Natural killer cell treated with Interleukin-12 subunit alpha and Interleukin-12 subunit beta and Interleukin-15 and Interleukin-18, amount 100 ng/mL, for 72 hours (primary cell): ENCODE data around the gene CLEC16A. TPM values are rescaled to one million over a fixed set of nuclear protein-coding genes. Genes with fewer than 3 reads are reported as not detected.

Experiments used
- ATAC-seq, 2 donors: fragments of 150-1000 bp; cut with Tn5 transposase in 1 of 2; sonication (Bioruptor Pico), chemical (Tn5 transposase) in 1 of 2; 2 replicates each; pipeline ENCODE4 v1.10.0; 2021
- DNase-seq: peaks from one replicate; pipeline ENCODE4 v3.0.0; 2022; ENCODE audit warnings: low spot score
- H3K27ac Mint-ChIP-seq, 2 donors: 1 replicate in 1 of 2; 2 replicates in 1 of 2; pipeline ENCODE4 v1.8.0; 2022; ENCODE audit warnings: mixed read lengths in 2 of 2, mild to moderate bottlenecking in 1 of 2, moderate library complexity in 1 of 2
- H3K27me3 Mint-ChIP-seq, 2 donors: 1 replicate in 1 of 2; 2 replicates in 1 of 2; pipeline ENCODE4 v1.8.0; 2022; ENCODE audit warnings: mixed read lengths in 2 of 2
- H3K36me3 Mint-ChIP-seq: one replicate; pipeline ENCODE4 v1.8.0; 2022; ENCODE audit warnings: mixed read lengths
- H3K4me1 Mint-ChIP-seq, 2 donors: 1 replicate in 1 of 2; 2 replicates in 1 of 2; pipeline ENCODE4 v1.8.0; 2022; ENCODE audit warnings: low read depth in 2 of 2, mixed read lengths in 2 of 2, mild to moderate bottlenecking in 1 of 2
- H3K4me3 Mint-ChIP-seq: one replicate; pipeline ENCODE4 v1.8.0; 2022; ENCODE audit warnings: mixed read lengths
- H3K9me3 Mint-ChIP-seq: 2 replicates; pipeline ENCODE4 v1.8.0; 2022; ENCODE audit warnings: mixed read lengths
- total RNA-seq, 2 donors: library from RNA; stranded (reverse); gene quantifications; one replicate each; pipeline ENCODE4 v1.2.3, GENCODE V29; 2022

Gene CLEC16A
- total RNA-seq, 2 donors from 2014 or later = 42.5 to 60.2 TPM

- peaks cover 39 to 47% of the 10 kb centered on the region in 2 donors for H3K4me1 Mint-ChIP-seq
- H3K27me3 Mint-ChIP-seq = no peaks in the 10 kb centered on the region
- peak overlapping the region in 1 of 2 donors; percentile 77 for H3K27ac Mint-ChIP-seq
- ATAC-seq (no peak), DNase-seq (no peak)
- peaks cover 10% of the 10 kb centered on the region for H3K36me3 Mint-ChIP-seq
- H3K9me3 Mint-ChIP-seq = no peaks in the 10 kb centered on the region
- H3K4me3 Mint-ChIP-seq = no peak overlapping the region
Observed at GRCh38 chr16:11047939-11048800, 103.8 kb downstream of the CLEC16A start.

- no peaks in the 10 kb centered on the region for H3K27me3 Mint-ChIP-seq
- peak overlapping the region in 1 of 2 donors; percentile 90 for H3K27ac Mint-ChIP-seq
- H3K4me3 Mint-ChIP-seq = no peak overlapping the region
- peaks cover 10% of the 10 kb centered on the region for H3K36me3 Mint-ChIP-seq
- peaks cover 51 to 58% of the 10 kb centered on the region in 2 donors for H3K4me1 Mint-ChIP-seq
- no peak for ATAC-seq
- DNase-seq = no peak
- no peaks in the 10 kb centered on the region for H3K9me3 Mint-ChIP-seq
Observed at GRCh38 chr16:11049396-11050059, 105.2 kb downstream of the CLEC16A start.

GRCh38 chr16:11050536-11050935 is 106.2 kb downstream of the CLEC16A start:
- Mint-ChIP-seq H3K27ac (peak overlapping the region; percentile 90 to 92), H3K4me3 (no peak overlapping the region), H3K36me3 (peaks cover 16% of the 10 kb centered on the region), H3K27me3 (no peaks in the 10 kb centered on the region), H3K9me3 (no peaks in the 10 kb centered on the region), H3K4me1 (peaks cover 59 to 65% of the 10 kb centered on the region in 2 donors)
- ATAC-seq (no peak), DNase-seq (no peak)

GRCh38 chr16:11050944-11051343 is 106.6 kb downstream of the CLEC16A start:
- ATAC-seq = no peak
- H3K27me3 Mint-ChIP-seq = no peaks in the 10 kb centered on the region
- no peak overlapping the region for H3K4me3 Mint-ChIP-seq
- H3K9me3 Mint-ChIP-seq = no peaks in the 10 kb centered on the region
- H3K36me3 Mint-ChIP-seq = peaks cover 16% of the 10 kb centered on the region
- H3K27ac Mint-ChIP-seq = peak overlapping the region; percentile 90 to 92
- DNase-seq = no peak
- H3K4me1 Mint-ChIP-seq = peaks cover 63 to 69% of the 10 kb centered on the region in 2 donors

- peaks cover 65 to 70% of the 10 kb centered on the region in 2 donors for H3K4me1 Mint-ChIP-seq
- H3K27me3 Mint-ChIP-seq = no peaks in the 10 kb centered on the region
- H3K9me3 Mint-ChIP-seq = no peaks in the 10 kb centered on the region
- H3K4me3 Mint-ChIP-seq = peak overlapping the region; percentile 81
- no peak for ATAC-seq
- peaks cover 16% of the 10 kb centered on the region for H3K36me3 Mint-ChIP-seq
- no peak for DNase-seq
- peak overlapping the region; percentile 90 to 92 for H3K27ac Mint-ChIP-seq
Observed at GRCh38 chr16:11051430-11051829, 107.1 kb downstream of the CLEC16A start.

GRCh38 chr16:11051879-11052808 is 107.8 kb downstream of the CLEC16A start:
- peak overlapping the region; percentile 90 to 92 for H3K27ac Mint-ChIP-seq

GRCh38 chr16:11053916-11054460 is 109.6 kb downstream of the CLEC16A start:
- Mint-ChIP-seq H3K36me3 (peaks cover 6% of the 10 kb centered on the region), H3K27me3 (no peaks in the 10 kb centered on the region), H3K9me3 (no peaks in the 10 kb centered on the region), H3K4me1 (peaks cover 63 to 66% of the 10 kb centered on the region in 2 donors), H3K27ac (peak overlapping the region; percentile 90 to 92), H3K4me3 (peak overlapping the region; percentile 40)
- no peak for DNase-seq
- ATAC-seq = no peak

More at GRCh38 chr16:11051879-11052808, 107.8 kb downstream of the CLEC16A start:
- no peaks in the 10 kb centered on the region for H3K9me3 Mint-ChIP-seq
- DNase-seq = peak; percentile 91
- peaks cover 16% of the 10 kb centered on the region for H3K36me3 Mint-ChIP-seq
- ATAC-seq = peak; percentile 89 to 90
- peaks cover 69 to 72% of the 10 kb centered on the region in 2 donors for H3K4me1 Mint-ChIP-seq
- H3K4me3 Mint-ChIP-seq = peak overlapping the region; percentile 81
- H3K27me3 Mint-ChIP-seq = no peaks in the 10 kb centered on the region

- DNase-seq = peak; percentile 68
- Mint-ChIP-seq H3K36me3 (peaks cover 7% of the 10 kb centered on the region), H3K4me3 (peak overlapping the region; percentile 72), H3K9me3 (no peaks in the 10 kb centered on the region), H3K27ac (peak overlapping the region; percentile 78 to 86), H3K4me1 (peaks cover 58 to 64% of the 10 kb centered on the region in 2 donors), H3K27me3 (no peaks in the 10 kb centered on the region)
- ATAC-seq = no peak
Observed at GRCh38 chr16:11056090-11056992, 112.0 kb downstream of the CLEC16A start.

GRCh38 chr16:11056993-11057649 is 112.8 kb downstream of the CLEC16A start:
- H3K27ac Mint-ChIP-seq = peak overlapping the region; percentile 78 to 86
- peaks cover 11% of the 10 kb centered on the region for H3K36me3 Mint-ChIP-seq
- no peak for DNase-seq
- peak overlapping the region; percentile 72 for H3K4me3 Mint-ChIP-seq
- peaks cover 55 to 56% of the 10 kb centered on the region in 2 donors for H3K4me1 Mint-ChIP-seq
- H3K9me3 Mint-ChIP-seq = no peaks in the 10 kb centered on the region
- ATAC-seq = no peak
- no peaks in the 10 kb centered on the region for H3K27me3 Mint-ChIP-seq

- H3K4me3 Mint-ChIP-seq = no peak overlapping the region
- H3K4me1 Mint-ChIP-seq = peaks cover 48 to 49% of the 10 kb centered on the region in 2 donors
- H3K9me3 Mint-ChIP-seq = no peaks in the 10 kb centered on the region
Observed at GRCh38 chr16:11057711-11058345, 113.5 kb downstream of the CLEC16A start.

GRCh38 chr16:11058832-11059231 is 114.5 kb downstream of the CLEC16A start:
- Mint-ChIP-seq H3K4me1 (peaks cover 41 to 46% of the 10 kb centered on the region in 2 donors), H3K27ac (peak overlapping the region in 1 of 2 donors; percentile 24)

More at GRCh38 chr16:11057711-11058345, 113.5 kb downstream of the CLEC16A start:
- Mint-ChIP-seq H3K36me3 (peaks cover 11% of the 10 kb centered on the region), H3K27ac (peak overlapping the region in 1 of 2 donors; percentile 86), H3K27me3 (no peaks in the 10 kb centered on the region)
- ATAC-seq (no peak), DNase-seq (no peak)

More at GRCh38 chr16:11058832-11059231, 114.5 kb downstream of the CLEC16A start:
- DNase-seq (no peak), ATAC-seq (no peak)
- Mint-ChIP-seq H3K4me3 (no peak overlapping the region), H3K27me3 (no peaks in the 10 kb centered on the region), H3K36me3 (peaks cover 11% of the 10 kb centered on the region), H3K9me3 (no peaks in the 10 kb centered on the region)
